Stimulated activated CD8-positive, alpha-beta memory T cell treated with anti-CD3 and anti-CD28 coated beads, Interleukin-7, amount 100 ng/mL, for 1 hour (primary cell): ENCODE results near the gene RUBCNL.
"Not testable (repeated sequence)": the region's sequence is repeated elsewhere in the genome, so short reads cannot be mapped to it uniquely, and the experiment has no call there.

Source experiments
- DNase-seq, 2 donors: peaks; one replicate each; pipeline ENCODE4 v3.0.0-alpha.2; 2020; ENCODE audit warnings: low read depth in 2 of 2

Gene RUBCNL

GRCh38 chr13:46387064-46387851 is at the start of gene RUBCNL:
RUBCNL (minus strand) TSS chr13:46387252; CDS start chr13:46372475, 14,777 bp downstream.
- no peak for DNase-seq

GRCh38 chr13:46429558-46429957 is 42.5 kb upstream of the RUBCNL start:
- not testable (repeated sequence) for DNase-seq

- no peak for DNase-seq
Observed at GRCh38 chr13:46405457-46405856, 18.4 kb upstream of the RUBCNL start.

GRCh38 chr13:46404733-46405100 is 17.7 kb upstream of the RUBCNL start:
- DNase-seq, result no peak

GRCh38 chr13:46403851-46404732 is 17.0 kb upstream of the RUBCNL start:
- no peak for DNase-seq

- no peak for DNase-seq
Observed at GRCh38 chr13:46402178-46402577, 15.1 kb upstream of the RUBCNL start.

GRCh38 chr13:46401432-46401831 is 14.4 kb upstream of the RUBCNL start:
- no peak for DNase-seq

- DNase-seq, result no peak
Observed at GRCh38 chr13:46396341-46396740, 9.3 kb upstream of the RUBCNL start.

- DNase-seq, result no peak
Observed at GRCh38 chr13:46392967-46393366, 5.9 kb upstream of the RUBCNL start.

GRCh38 chr13:46389457-46390451 is 2.7 kb upstream of the RUBCNL start:
- no peak for DNase-seq

GRCh38 chr13:46388846-46389245 is 1.8 kb upstream of the RUBCNL start:
- DNase-seq, result no peak

GRCh38 chr13:46388308-46388707 is 1.3 kb upstream of the RUBCNL start:
- no peak for DNase-seq

GRCh38 chr13:46386392-46387063 is 524 bp downstream of the RUBCNL start:
- no peak for DNase-seq

- DNase-seq, result no peak
Observed at GRCh38 chr13:46385946-46386345, 1.1 kb downstream of the RUBCNL start.

GRCh38 chr13:46383383-46383782 is 3.7 kb downstream of the RUBCNL start:
- DNase-seq, result no peak

GRCh38 chr13:46382224-46382623 is 4.8 kb downstream of the RUBCNL start:
- no peak for DNase-seq

- no peak for DNase-seq
Observed at GRCh38 chr13:46380242-46380641, 6.8 kb downstream of the RUBCNL start.

GRCh38 chr13:46379611-46380010 is 7.4 kb downstream of the RUBCNL start:
- no peak for DNase-seq

- no peak for DNase-seq
Observed at GRCh38 chr13:46378411-46378810, 8.6 kb downstream of the RUBCNL start.

GRCh38 chr13:46377554-46377953 is 9.5 kb downstream of the RUBCNL start:
- DNase-seq, result no peak

- no peak for DNase-seq
Observed at GRCh38 chr13:46374710-46375109, 12.3 kb downstream of the RUBCNL start.
